Measurements from ENCODE around the gene TRIM13.

TRIM13 gene

GRCh38 chr13:49996161-49996915 is 504 bp upstream of the TRIM13 start:
- peak; percentile 85 for DNase-seq (ENCODE audit: low spot score)

GRCh38 chr13:49997955-49998354 is 1.1 kb downstream of the TRIM13 start:
- no peak for DNase-seq (ENCODE audit: low spot score)

GRCh38 chr13:49998714-49999624 is 2.1 kb downstream of the TRIM13 start:
- no peak for DNase-seq (ENCODE audit: low spot score)

GRCh38 chr13:50001287-50001686 is 4.4 kb downstream of the TRIM13 start:
- DNase-seq (ENCODE audit: low spot score), result no peak

GRCh38 chr13:50006426-50007135 is 9.7 kb downstream of the TRIM13 start:
- no peak for DNase-seq (ENCODE audit: low spot score)

- DNase-seq (ENCODE audit: low spot score), result no peak
These were observed 14.6 kb downstream of the TRIM13 start for GRCh38 chr13:50011461-50011860.

GRCh38 chr13:50012396-50013169 is 15.7 kb downstream of the TRIM13 start:
- DNase-seq (ENCODE audit: low spot score), result no peak

GRCh38 chr13:50014386-50014785 is 17.5 kb downstream of the TRIM13 start:
- no peak for DNase-seq (ENCODE audit: low spot score)

GRCh38 chr13:50015258-50015657 is 18.4 kb downstream of the TRIM13 start, which contains the start of gene KCNRG:
TSS of gene KCNRG (plus strand) at chr13:50015444. CDS start at chr13:50015494, 50 bp downstream.
- DNase-seq (ENCODE audit: low spot score), result no peak

GRCh38 chr13:50015750-50016149 is 18.9 kb downstream of the TRIM13 start:
- DNase-seq (ENCODE audit: low spot score), result no peak

GRCh38 chr13:50016444-50016843 is 19.6 kb downstream of the TRIM13 start:
- DNase-seq (ENCODE audit: low spot score), result no peak

GRCh38 chr13:50017819-50018218 is 21.0 kb downstream of the TRIM13 start:
- no peak for DNase-seq (ENCODE audit: low spot score)

GRCh38 chr13:50025436-50025835 is 28.6 kb downstream of the TRIM13 start:
- DNase-seq (ENCODE audit: low spot score), result no peak

- DNase-seq (ENCODE audit: low spot score), result no peak
These were observed 30.1 kb downstream of the TRIM13 start for GRCh38 chr13:50026788-50027473.

GRCh38 chr13:50030315-50030714 is 33.5 kb downstream of the TRIM13 start:
- DNase-seq (ENCODE audit: low spot score), result no peak

GRCh38 chr13:50033725-50034124 is 36.9 kb downstream of the TRIM13 start:
- DNase-seq (ENCODE audit: low spot score), result no peak

GRCh38 chr13:50037788-50038187 is 40.9 kb downstream of the TRIM13 start:
- no peak for DNase-seq (ENCODE audit: low spot score)

GRCh38 chr13:50038266-50038665 is 41.4 kb downstream of the TRIM13 start:
- no peak for DNase-seq (ENCODE audit: low spot score)

GRCh38 chr13:50052478-50052877 is 55.6 kb downstream of the TRIM13 start:
- no peak for DNase-seq (ENCODE audit: low spot score)

- no peak for DNase-seq (ENCODE audit: low spot score)
These were observed 57.0 kb downstream of the TRIM13 start for GRCh38 chr13:50053844-50054243.

GRCh38 chr13:50055454-50055853 is 58.6 kb downstream of the TRIM13 start:
- DNase-seq (ENCODE audit: low spot score), result no peak

Data from activated CD4-positive, alpha-beta T cell treated with anti-CD3 and anti-CD28 coated beads, Interleukin-2, Interleukin-4, amounts not matched to agents 100 ng/mL and 50 ng/mL, durations not matched to agents 16 hours and 8 hours (primary cell).